IMR-90 (cell line): Measurements from ENCODE around the gene AZIN2. TPM values are rescaled to one million over a fixed set of nuclear protein-coding genes. Genes with fewer than 3 reads are reported as not detected.

ENCODE experiments used
- ATAC-seq: fragments of 200-7000 bp; cut with Tn5 transposase; 2 replicates; pipeline ENCODE4 v1.9.1; 2020; ENCODE audit warnings: low read depth, mild to moderate bottlenecking, moderate library complexity
- BruUV-seq: library from RNA; stranded (reverse); fragments of 400-500 nt; replicated peaks from 2 replicates; lab custom pipeline; 2021; lab: Mats Ljungman, UMichigan
- CTCF ChIA-PET: fragments of 300-600 bp; formaldehyde crosslinking; extraction: SDS; loops from one replicate; lab custom pipeline; 2021; ENCODE audit warnings: antibody characterized with exemption; lab: Yijun Ruan, JAX
- POLR2A ChIA-PET: fragments of 300-600 bp; sonication (Branson Sonifier 250); formaldehyde crosslinking; loops from one replicate; lab custom pipeline; 2022; ENCODE audit warnings: antibody characterized with exemption; ENCODE audit not compliant: unreplicated experiment; lab: Charles Lee
- DNase-seq: peaks from one replicate; pipeline ENCODE4 v3.0.0; 2013
- H2AFZ ChIP-seq: replicated peaks from 2 replicates; pipeline ENCODE3; 2013; ENCODE audit warnings: low read length, mild to moderate bottlenecking; ENCODE audit not compliant: poor library complexity
- H2AK5ac ChIP-seq: 2 replicates; pipeline ENCODE4 v1.6.1; 2013; ENCODE audit warnings: low read depth, low read length, inconsistent platforms
- H2AK9ac ChIP-seq: replicated peaks from 2 replicates; pipeline ENCODE3; 2013; ENCODE audit warnings: mild to moderate bottlenecking, low read depth, low read length, moderate library complexity; ENCODE audit not compliant: poor library complexity
- H2BK120ac ChIP-seq: 2 replicates; pipeline ENCODE4 v1.6.1; 2013; ENCODE audit warnings: low read depth, low read length, inconsistent platforms
- H2BK15ac ChIP-seq: 3 replicates; pipeline ENCODE4 v1.6.1; 2013; ENCODE audit warnings: low read depth, low read length, inconsistent platforms
- H2BK20ac ChIP-seq: 2 replicates; pipeline ENCODE4 v1.6.1; 2013; ENCODE audit warnings: low read depth, mild to moderate bottlenecking, inconsistent platforms, low read length, moderate library complexity
- H2BK5ac ChIP-seq: 2 replicates; pipeline ENCODE4 v1.6.1; 2013; ENCODE audit warnings: mild to moderate bottlenecking, low read depth, low read length, inconsistent platforms; ENCODE audit not compliant: poor library complexity, severe bottlenecking
- H3K14ac ChIP-seq: replicated peaks from 2 replicates; pipeline ENCODE4 v1.6.1; 2013; ENCODE audit warnings: low read depth, low read length, inconsistent platforms
- H3K18ac ChIP-seq: 2 replicates; pipeline ENCODE4 v1.6.1; 2013; ENCODE audit warnings: low read depth, low read length, control low read depth
- H3K23ac ChIP-seq: 2 replicates; pipeline ENCODE4 v1.6.1; 2013; ENCODE audit warnings: low read depth, low read length, inconsistent platforms
- H3K27ac ChIP-seq: 2 replicates; pipeline ENCODE4 v1.5.1; 2013; ENCODE audit warnings: mild to moderate bottlenecking, control low read depth, low read length; ENCODE audit not compliant: insufficient read depth
- H3K27me3 ChIP-seq: 2 replicates; pipeline ENCODE4 v1.6.1; 2013; ENCODE audit warnings: low read length; ENCODE audit not compliant: control insufficient read depth, insufficient read depth
- H3K36me3 ChIP-seq: 2 replicates; pipeline ENCODE4 v1.6.1; 2013; ENCODE audit warnings: low read length, mixed read lengths; ENCODE audit not compliant: control insufficient read depth, insufficient read depth
- H3K4ac ChIP-seq: 2 replicates; pipeline ENCODE4 v1.6.1; 2013; ENCODE audit warnings: low read depth, low read length, inconsistent platforms
- H3K4me1 ChIP-seq: 2 replicates; pipeline ENCODE4 v1.6.1; 2013; ENCODE audit warnings: low read length, mixed read lengths; ENCODE audit not compliant: control insufficient read depth, insufficient read depth
- H3K4me2 ChIP-seq: 2 replicates; pipeline ENCODE4 v1.6.1; 2013; ENCODE audit warnings: low read depth, mild to moderate bottlenecking, control low read depth, low read length, moderate library complexity
- H3K4me3 ChIP-seq: 2 replicates; pipeline ENCODE4 v1.5.1; 2013; ENCODE audit warnings: low read depth, mild to moderate bottlenecking, control low read depth, low read length, moderate library complexity; ENCODE audit not compliant: insufficient read depth
- H3K56ac ChIP-seq: 2 replicates; pipeline ENCODE4 v1.6.1; 2013; ENCODE audit warnings: low read length, inconsistent platforms; ENCODE audit not compliant: insufficient read depth; ENCODE audit errors: extremely low read depth
- H3K79me1 ChIP-seq, 2 experiments: 2 replicates each; pipeline ENCODE4 v1.6.1; 2013; ENCODE audit warnings: low read length in 2 of 2, inconsistent platforms in 1 of 2, low read depth in 1 of 2
- H3K9ac ChIP-seq: 2 replicates; pipeline ENCODE4 v1.6.1; 2013; ENCODE audit warnings: low read depth, low read length, control low read depth
- H3K9me1 ChIP-seq: 2 replicates; pipeline ENCODE4 v1.6.1; 2013; ENCODE audit warnings: low read length, inconsistent platforms; ENCODE audit not compliant: insufficient read depth
- H3K9me3 ChIP-seq: 2 replicates; pipeline ENCODE4 v1.6.1; 2013; ENCODE audit warnings: low read length; ENCODE audit not compliant: control insufficient read depth, insufficient read depth
- H4K20me1 ChIP-seq: 2 replicates; pipeline ENCODE4 v1.6.1; 2013; ENCODE audit warnings: low read length, inconsistent platforms; ENCODE audit not compliant: insufficient read depth
- H4K5ac ChIP-seq: 2 replicates; pipeline ENCODE4 v1.6.1; 2013; ENCODE audit warnings: mild to moderate bottlenecking, low read depth, low read length, control low read depth
- H4K8ac ChIP-seq, 2 experiments: 2 replicates each; pipeline ENCODE4 v1.6.1; 2013; ENCODE audit warnings: low read depth in 2 of 2, low read length in 2 of 2, control low read depth in 1 of 2, inconsistent platforms in 1 of 2
- H4K91ac ChIP-seq: 2 replicates; pipeline ENCODE4 v1.6.1; 2013; ENCODE audit warnings: low read depth, low read length, inconsistent platforms; ENCODE audit not compliant: insufficient read depth
- CEBPB ChIP-seq: IDR thresholded peaks from 2 replicates; pipeline ENCODE4 v1.6.1; 2012; ENCODE audit warnings: low read depth, low read length, improper control_type of control experiment
- CHD1 ChIP-seq: IDR thresholded peaks from 2 replicates; pipeline ENCODE4 v1.6.1; 2012; ENCODE audit warnings: low read depth, low read length, improper control_type of control experiment
- NFE2L2 ChIP-seq: fragments of 150-350 bp; IDR thresholded peaks from 2 replicates; pipeline ENCODE4 v1.6.1; 2016; ENCODE audit warnings: low read depth, mild to moderate bottlenecking, low read length
- RAD21 ChIP-seq: IDR thresholded peaks from 2 replicates; pipeline ENCODE4 v1.6.1; 2012; ENCODE audit warnings: low read length, improper control_type of control experiment
- SMC3 ChIP-seq: fragments of 150-350 bp; IDR thresholded peaks from 2 replicates; pipeline ENCODE4 v1.6.1; 2016; ENCODE audit warnings: low read depth, mild to moderate bottlenecking, antibody characterized with exemption, low read length, moderate library complexity
- WGBS, 2 experiments: methylation state at CpG; one replicate each; pipeline versions ENCODE4 v1.1.5 to v1.1.7; 2013; ENCODE audit warnings: missing lambda C conversion rate in 2 of 2; ENCODE audit not compliant: insufficient read length in 1 of 2; ENCODE audit errors: extremely low coverage in 2 of 2; 5-methylcytosine and 5-hydroxymethylcytosine counted together
- dilution Hi-C: fragments of 300-500 bp; cut with HindIII; formaldehyde crosslinking; loops from one replicate; pipeline ENCODE4 v1.14.3; 2018; ENCODE audit warnings: low sequenced_read_pairs; ENCODE audit not compliant: unreplicated experiment
- in situ Hi-C: fragments of 300-500 bp; cut with MboI; formaldehyde crosslinking; loops from 3 replicates; pipeline ENCODE4 v1.14.3; 2019; ENCODE audit warnings: low sequenced_read_pairs, inconsistent platforms, mixed read lengths
- intact Hi-C: fragments of 100-400 bp; cut with micrococcal nuclease; formaldehyde crosslinking; loops from 2 replicates; pipeline ENCODE4 v1.10.0; 2022
- polyA plus RNA-seq, 3 experiments: library from polyadenylated mRNA; depleted of rRNA; stranded (reverse); fragments of >200 nt; gene quantifications; 2 replicates each; pipeline ENCODE4 v1.2.3, GENCODE V29; 2012; ENCODE audit warnings: low replicate concordance in 1 of 3
- total RNA-seq: library from RNA; depleted of rRNA; stranded (reverse); fragments of >200 nt; gene quantifications from 2 replicates; pipeline ENCODE4 v1.2.3, GENCODE V29; 2012
- TF ChIP-seq, protein P1 (sequence below): conservative IDR thresholded peaks from 2 replicates; pipeline ENCODE4 v1.5.1; 2012; ENCODE audit warnings: mild to moderate bottlenecking, low read depth, low read length, improper control_type of control experiment

Gene AZIN2
- total and polyA plus RNA-seq, 2 of the 4 experiments (the other 2 are of a cell fraction) = 4.7 to 8.9 TPM

DNA sequence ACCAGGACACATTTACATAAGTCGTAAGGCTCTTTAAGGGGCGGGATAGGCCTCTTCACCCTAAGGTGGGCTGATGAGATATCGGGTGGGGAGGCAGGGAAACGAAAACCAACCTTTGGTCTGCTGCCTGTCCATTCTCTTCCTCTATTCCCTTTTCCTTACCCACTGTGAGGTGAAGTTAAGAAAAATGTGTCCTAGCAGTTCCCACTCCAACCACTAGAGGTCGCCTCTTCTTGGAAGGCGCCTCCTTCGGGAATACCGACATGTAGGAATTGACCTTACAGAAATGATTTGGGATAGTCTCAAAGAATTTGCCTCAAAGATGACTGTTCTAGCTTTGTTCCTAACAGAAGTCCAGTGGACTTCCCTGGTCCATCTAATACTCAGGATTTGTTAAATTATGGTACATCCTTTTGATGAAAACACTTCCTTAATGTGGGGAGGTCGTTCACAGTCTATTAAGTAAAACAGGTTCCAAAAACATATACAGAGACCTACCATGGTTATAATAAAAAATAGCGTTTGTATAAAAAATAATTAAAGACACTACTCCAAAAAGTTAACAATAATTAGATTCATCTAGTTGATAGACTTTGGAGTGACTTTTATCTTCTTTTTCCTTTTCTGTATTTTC, 14.1 kb downstream of the AZIN2 start:
- BruUV-seq = no TSS peak
- H3K27ac ChIP-seq = peak overlapping the region; percentile 43; the same call in 1 of the 2 replicates
- peak overlapping the region; percentile 55; the same call in 1 of the 2 replicates for H3K18ac ChIP-seq
- peaks cover 29% of the 10 kb centered on the region for H3K9me1 ChIP-seq
- H3K4me1 ChIP-seq = peaks cover 35% of the 10 kb centered on the region
- peak overlapping the region; percentile 97 for H2BK20ac ChIP-seq
- H2BK5ac ChIP-seq = peak overlapping the region; percentile 88
- H3K36me3 ChIP-seq = peaks cover 11% of the 10 kb centered on the region; the same call in 1 of the 2 replicates
- peaks cover 9 to 46% of the 10 kb centered on the region in 2 experiments for H3K79me1 ChIP-seq
- H4K91ac ChIP-seq = peak overlapping the region; percentile 83
- peak overlapping the region; percentile 94 for H2AK5ac ChIP-seq
- no peak overlapping the region for H3K9ac ChIP-seq
- no peaks in the 10 kb centered on the region for H3K9me3 ChIP-seq
- H2BK120ac ChIP-seq = peak overlapping the region; percentile 96
- POLR2A ChIA-PET = no interaction called here
- no peak overlapping the region for H3K4me3 ChIP-seq
- intact Hi-C loops (loop anchor here (5.0 to 10.0 kb wide), 3 partner anchors 162 to 390 kb away; partner anchors contain the start of genes SYNC and ZNF362), dilution Hi-C loops (no loop called here), in situ Hi-C loops (loop anchor here (10.0 to 25.0 kb wide), 2 partner anchors 370 to 517 kb away; no protein-coding TSS in a partner anchor)
- H4K20me1 ChIP-seq = no peaks in the 10 kb centered on the region
- peak overlapping the region; percentile 65 for H2AK9ac ChIP-seq
- no peak overlapping the region for H3K4me2 ChIP-seq
- H3K27me3 ChIP-seq = no peaks in the 10 kb centered on the region
- peak overlapping the region; percentile 91 for H3K14ac ChIP-seq
- peak overlapping the region; percentile 98; the same call in 2 of the 3 replicates for H2BK15ac ChIP-seq
- peak; percentile 71 for DNase-seq
- TF ChIP-seq CEBPB = no peak
- no peak for TF ChIP-seq CHD1
- TF ChIP-seq RAD21 = peak; percentile 71
- 0 out of 2 replicates have a peak, but pooled peaks have one; percentile 1 for TF ChIP-seq NFE2L2
- TF ChIP-seq SMC3 = peak; percentile 76
- TF ChIP-seq, protein P1, sequence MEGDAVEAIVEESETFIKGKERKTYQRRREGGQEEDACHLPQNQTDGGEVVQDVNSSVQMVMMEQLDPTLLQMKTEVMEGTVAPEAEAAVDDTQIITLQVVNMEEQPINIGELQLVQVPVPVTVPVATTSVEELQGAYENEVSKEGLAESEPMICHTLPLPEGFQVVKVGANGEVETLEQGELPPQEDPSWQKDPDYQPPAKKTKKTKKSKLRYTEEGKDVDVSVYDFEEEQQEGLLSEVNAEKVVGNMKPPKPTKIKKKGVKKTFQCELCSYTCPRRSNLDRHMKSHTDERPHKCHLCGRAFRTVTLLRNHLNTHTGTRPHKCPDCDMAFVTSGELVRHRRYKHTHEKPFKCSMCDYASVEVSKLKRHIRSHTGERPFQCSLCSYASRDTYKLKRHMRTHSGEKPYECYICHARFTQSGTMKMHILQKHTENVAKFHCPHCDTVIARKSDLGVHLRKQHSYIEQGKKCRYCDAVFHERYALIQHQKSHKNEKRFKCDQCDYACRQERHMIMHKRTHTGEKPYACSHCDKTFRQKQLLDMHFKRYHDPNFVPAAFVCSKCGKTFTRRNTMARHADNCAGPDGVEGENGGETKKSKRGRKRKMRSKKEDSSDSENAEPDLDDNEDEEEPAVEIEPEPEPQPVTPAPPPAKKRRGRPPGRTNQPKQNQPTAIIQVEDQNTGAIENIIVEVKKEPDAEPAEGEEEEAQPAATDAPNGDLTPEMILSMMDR = peak; percentile 93
- peak overlapping the region; percentile 83 for H2AFZ ChIP-seq
- H4K8ac ChIP-seq = peak overlapping the region; percentile 51 to 90
- peak overlapping the region; percentile 35; the same call in 1 of the 2 replicates for H3K23ac ChIP-seq
- ATAC-seq = no peak
- H4K5ac ChIP-seq = peak overlapping the region; percentile 57; the same call in 1 of the 2 replicates
- CTCF ChIA-PET = interaction anchor here (0.7 to 1.2 kb wide), 3 partner anchors 34 to 518 kb away, joined by 3 to 4 read pairs (median 3); no protein-coding TSS in a partner anchor
- WGBS, 2 experiments = no CpG with 5 or more reads among the region's 10 CpGs
- no peak overlapping the region for H3K56ac ChIP-seq
- peak overlapping the region; percentile 92 for H3K4ac ChIP-seq
